ENCODE results near the gene AQP11. TPM values are rescaled to one million over a fixed set of nuclear protein-coding genes. Genes with fewer than 3 reads are reported as not detected.

Gene AQP11
- total and polyA plus RNA-seq, 2 donors (not counting 3 experiments of a cell fraction or from before 2014, with no cell fraction given): 0.22 to 0.55 TPM

DNA sequence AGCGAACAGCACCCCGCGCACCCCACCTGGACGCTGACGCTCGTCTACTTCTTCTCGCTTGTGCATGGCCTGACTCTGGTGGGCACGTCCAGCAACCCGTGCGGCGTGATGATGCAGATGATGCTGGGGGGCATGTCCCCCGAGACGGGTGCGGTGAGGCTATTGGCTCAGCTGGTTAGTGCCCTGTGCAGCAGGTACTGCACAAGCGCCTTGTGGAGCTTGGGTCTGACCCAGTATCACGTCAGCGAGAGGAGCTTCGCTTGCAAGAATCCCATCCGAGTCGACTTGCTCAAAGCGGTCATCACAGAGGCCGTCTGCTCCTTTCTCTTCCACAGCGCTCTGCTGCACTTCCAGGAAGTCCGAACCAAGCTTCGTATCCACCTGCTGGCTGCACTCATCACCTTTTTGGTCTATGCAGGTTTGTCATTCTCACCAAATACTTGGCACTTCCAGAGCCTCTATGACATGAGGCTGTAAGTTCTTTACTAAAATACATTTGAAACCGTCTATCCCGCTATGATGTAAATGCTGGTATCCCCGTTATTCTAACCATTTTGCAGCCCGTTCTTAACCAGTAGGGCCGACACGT is 535 bp downstream of the AQP11 start:
- no TSS peak for BruUV-seq (replicated peaks)
- Histone ChIP-seq H3K9me1 (replicated peaks; ENCODE audit: control insufficient read depth, extremely low read depth, insufficient read depth, low read length) (no peaks in the 10 kb centered on the region), H3K9ac (replicated peaks; ENCODE audit: extremely low read depth, insufficient read depth, low read length) (no peak overlapping the region), H3K36me3 (ENCODE audit: control insufficient read depth in 2 of 2, extremely low read depth in 1 of 2, insufficient read depth in 2 of 2, low read length in 2 of 2) (no peaks in the 10 kb centered on the region), H3K4me2 (ENCODE audit: insufficient read depth, low read length) (peak overlapping the region; percentile 6), H3K4me1 (ENCODE audit: control insufficient read depth, extremely low read depth, insufficient read depth, low read length) (peaks cover 10% of the 10 kb centered on the region), H4K20me1 (replicated peaks; ENCODE audit: control insufficient read depth, extremely low read depth, insufficient read depth, low read length) (no peaks in the 10 kb centered on the region), H2AFZ (ENCODE audit: low read depth, low read length) (peak overlapping the region; percentile 85), H3K4me3 (replicated peaks in 1 of 3; ENCODE audit: insufficient read depth in 1 of 3, low read depth in 1 of 3, low read length in 3 of 3) (peak overlapping the region in 2 of 3 experiments; percentile 26 to 51), H3K27ac (ENCODE audit: insufficient read depth, low read depth, low read length) (no peak overlapping the region), H3K27me3 (ENCODE audit: control insufficient read depth in 2 of 2, insufficient read depth in 2 of 2, low read length in 2 of 2) (no peaks in the 10 kb centered on the region), H3K9me3 (replicated peaks; ENCODE audit: control insufficient read depth, insufficient read depth, low read length) (no peaks in the 10 kb centered on the region), H3K79me2 (ENCODE audit: control insufficient read depth, insufficient read depth, low read length) (no peaks in the 10 kb centered on the region)
- DNase-seq (ENCODE audit: low read depth, low spot score): no peak
- CTCF ChIA-PET: interaction anchor here (0.7 to 2.1 kb wide), 7 partner anchors 13 to 456 kb away, joined by 3 to 9 read pairs (median 3); no protein-coding TSS in a partner anchor
- intact Hi-C loops (cut with micrococcal nuclease) (no loop called here), dilution Hi-C loops (cut with MboI; ENCODE audit: extremely low pct_ligation_motif_present, low sequenced_read_pairs) (no loop called here)
- TF ChIP-seq EZH2 (IDR thresholded peaks at IDR 0.05; ENCODE audit: borderline replicate concordance, low read depth, low read length, severe bottlenecking) (no peak), POLR2A (IDR thresholded peaks at IDR 0.05; ENCODE audit: low read depth, low read length) (no peak), FOS (IDR thresholded peaks at IDR 0.05; ENCODE audit: borderline replicate concordance, insufficient read depth, low read length) (no peak), POLR2AphosphoS5 (IDR thresholded peaks at IDR 0.05; ENCODE audit: insufficient read depth, low read depth, low read length) (no peak), MYC (IDR thresholded peaks at IDR 0.05; ENCODE audit: low read depth, low read length) (no peak), CTCF (IDR thresholded peaks at IDR 0.05; ENCODE audit: extremely low read depth in 1 of 2, insufficient read depth in 1 of 2, low read depth in 1 of 2, low read length in 2 of 2) (no peak), GATA2 (IDR thresholded peaks at IDR 0.05; ENCODE audit: insufficient read depth, insufficient read length, low read depth, low read length) (no peak), JUN (IDR thresholded peaks at IDR 0.05; ENCODE audit: borderline replicate concordance, insufficient read depth, insufficient read length, low read depth) (no peak)
- TF ChIP-seq, protein P1, sequence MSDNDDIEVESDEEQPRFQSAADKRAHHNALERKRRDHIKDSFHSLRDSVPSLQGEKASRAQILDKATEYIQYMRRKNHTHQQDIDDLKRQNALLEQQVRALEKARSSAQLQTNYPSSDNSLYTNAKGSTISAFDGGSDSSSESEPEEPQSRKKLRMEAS (IDR thresholded peaks at IDR 0.05; ENCODE audit: insufficient read depth, insufficient read length): no peak
- POLR2A ChIA-PET: no interaction called here
- FAIRE-seq: no peak

Measured in endothelial cell of umbilical vein (primary cell).